Endothelial cell of umbilical vein (primary cell): ENCODE data around the gene WDR37. TPM values are rescaled to one million over a fixed set of nuclear protein-coding genes. Genes with fewer than 3 reads are reported as not detected.

Source experiments
- BruUV-seq: library from RNA; stranded (reverse); fragments of 400-500 nt; replicated peaks from 2 replicates; lab custom pipeline; 2021; lab: Mats Ljungman, UMichigan
- CTCF ChIA-PET: fragments of 300-600, 350-600 bp; sonication (Branson Sonifier 250); formaldehyde crosslinking; loops from one replicate; lab custom pipeline; 2021; ENCODE audit warnings: antibody characterized with exemption, inconsistent platforms; lab: Charles Lee
- POLR2A ChIA-PET: fragments of 300-600, 350-600 bp; sonication (Branson Sonifier 250); formaldehyde crosslinking; loops from one replicate; lab custom pipeline; 2021; ENCODE audit warnings: antibody characterized with exemption, inconsistent platforms; lab: Charles Lee
- DNase-seq: peaks from one replicate; pipeline ENCODE4 v3.0.0-alpha.2; 2011; ENCODE audit warnings: low read depth, low spot score
- FAIRE-seq: peaks from 2 replicates; lab custom pipeline; 2011; peaks lifted over from hg19 to GRCh38; lab: Jason Lieb, UNC
- H2AFZ ChIP-seq: 2 replicates; pipeline ENCODE4 v1.6.0; 2012; ENCODE audit warnings: low read depth, low read length, control low read depth, inconsistent platforms
- H3K27ac ChIP-seq: 2 replicates; pipeline ENCODE4 v1.5.1; 2011; ENCODE audit warnings: low read depth, mild to moderate bottlenecking, control low read depth, low read length, moderate library complexity; ENCODE audit not compliant: insufficient read depth
- H3K27me3 ChIP-seq, 2 experiments: 2 replicates each; pipeline versions ENCODE4 v1.6.0 to v1.6.1; 2011; ENCODE audit warnings: low read length in 2 of 2, mixed read lengths in 1 of 2; ENCODE audit not compliant: control insufficient read depth in 2 of 2, insufficient read depth in 2 of 2
- H3K36me3 ChIP-seq, 2 experiments: 2 replicates in 1 of 2; 3 replicates in 1 of 2; pipeline ENCODE4 v1.5.1; 2011; ENCODE audit warnings: low read length in 2 of 2, mild to moderate bottlenecking in 1 of 2, moderate library complexity in 1 of 2; ENCODE audit not compliant: control insufficient read depth in 2 of 2, insufficient read depth in 2 of 2; ENCODE audit errors: extremely low read depth in 1 of 2
- H3K4me1 ChIP-seq: 3 replicates; pipeline ENCODE4 v1.5.1; 2011; ENCODE audit warnings: mild to moderate bottlenecking, low read length; ENCODE audit not compliant: control insufficient read depth, insufficient read depth; ENCODE audit errors: extremely low read depth
- H3K4me2 ChIP-seq: 2 replicates; pipeline ENCODE4 v1.6.1; 2011; ENCODE audit warnings: low read length, control low read depth, mixed read lengths; ENCODE audit not compliant: insufficient read depth
- H3K4me3 ChIP-seq, 3 experiments: fragments of 200-600 bp in 1 of 3; sonication (generic), shearing (Covaris generic) in 1 of 3; replicated peaks in 1 of 3; 2 replicates each; pipeline ENCODE4 v1.5.1; 2011 to 2016; ENCODE audit warnings: control low read depth in 3 of 3, low read length in 3 of 3, mild to moderate bottlenecking in 2 of 3, inconsistent platforms in 1 of 3, low read depth in 1 of 3, moderate library complexity in 1 of 3; ENCODE audit not compliant: insufficient read depth in 1 of 3
- H3K79me2 ChIP-seq: 2 replicates; pipeline ENCODE4 v1.6.0; 2012; ENCODE audit warnings: low read length, inconsistent platforms; ENCODE audit not compliant: control insufficient read depth, insufficient read depth
- H3K9ac ChIP-seq: replicated peaks from 2 replicates; pipeline ENCODE3; 2011; ENCODE audit warnings: low read length, control low read depth; ENCODE audit not compliant: insufficient read depth; ENCODE audit errors: extremely low read depth
- H3K9me1 ChIP-seq: replicated peaks from 3 replicates; pipeline ENCODE4 v1.6.0; 2011; ENCODE audit warnings: mild to moderate bottlenecking, low read length; ENCODE audit not compliant: control insufficient read depth, insufficient read depth; ENCODE audit errors: extremely low read depth
- H3K9me3 ChIP-seq: replicated peaks from 2 replicates; pipeline ENCODE4 v1.5.1; 2012; ENCODE audit warnings: low read length, inconsistent platforms; ENCODE audit not compliant: control insufficient read depth, insufficient read depth
- H4K20me1 ChIP-seq: replicated peaks from 2 replicates; pipeline ENCODE3; 2011; ENCODE audit warnings: mild to moderate bottlenecking, low read length; ENCODE audit not compliant: control insufficient read depth, insufficient read depth; ENCODE audit errors: extremely low read depth
- CTCF ChIP-seq, 2 donors: IDR thresholded peaks; 1 replicate in 1 of 2; 2 replicates in 1 of 2; pipeline ENCODE4 v1.5.1; 2011; ENCODE audit warnings: low read length in 2 of 2, mild to moderate bottlenecking in 2 of 2, moderate library complexity in 2 of 2, control low read depth in 1 of 2, inconsistent platforms in 1 of 2, low read depth in 1 of 2; ENCODE audit not compliant: insufficient read depth in 1 of 2; ENCODE audit errors: extremely low read depth in 1 of 2
- EZH2 ChIP-seq: IDR thresholded peaks from 2 replicates; pipeline ENCODE4 v1.6.1; 2012; ENCODE audit warnings: borderline replicate concordance, low read depth, mild to moderate bottlenecking, moderate library complexity, low read length, inconsistent platforms; ENCODE audit not compliant: severe bottlenecking
- FOS ChIP-seq: IDR thresholded peaks from 2 replicates; pipeline ENCODE4 v1.6.1; 2011; ENCODE audit warnings: mild to moderate bottlenecking, low read length, moderate library complexity, borderline replicate concordance; ENCODE audit not compliant: insufficient read depth
- GATA2 ChIP-seq: IDR thresholded peaks from 2 replicates; pipeline ENCODE4 v1.7.0; 2011; ENCODE audit warnings: low read depth, mild to moderate bottlenecking, moderate library complexity, mixed read lengths, low read length; ENCODE audit not compliant: insufficient read length, insufficient read depth
- JUN ChIP-seq: IDR thresholded peaks from 2 replicates; pipeline ENCODE4 v1.6.1; 2011; ENCODE audit warnings: borderline replicate concordance, low read depth; ENCODE audit not compliant: insufficient read length, insufficient read depth
- MAX ChIP-seq: IDR thresholded peaks from 2 replicates; pipeline ENCODE4 v1.6.1; 2011; ENCODE audit not compliant: insufficient read depth, insufficient read length
- MYC ChIP-seq: IDR thresholded peaks from one replicate; pipeline ENCODE4 v1.6.1; 2011; ENCODE audit warnings: mild to moderate bottlenecking, low read depth, low read length
- POLR2A ChIP-seq: IDR thresholded peaks from 2 replicates; pipeline ENCODE4 v1.6.1; 2012; ENCODE audit warnings: low read depth, mild to moderate bottlenecking, control low read depth, low read length
- POLR2AphosphoS5 ChIP-seq: IDR thresholded peaks from 2 replicates; pipeline ENCODE4 v1.6.1; 2012; ENCODE audit warnings: low read depth, mild to moderate bottlenecking, control low read depth, low read length, moderate library complexity; ENCODE audit not compliant: insufficient read depth
- dilution Hi-C: fragments of 300-500 bp; cut with MboI; formaldehyde crosslinking; loops from one replicate; pipeline ENCODE4 v1.15.0; 2019; ENCODE audit warnings: low sequenced_read_pairs; ENCODE audit not compliant: extremely low pct_ligation_motif_present
- intact Hi-C: fragments of 100-400 bp; cut with micrococcal nuclease; formaldehyde crosslinking; loops from one replicate; pipeline ENCODE4 v1.10.0; 2022
- polyA plus RNA-seq, 4 experiments: library from polyadenylated mRNA; depleted of rRNA in 3 of 4; stranded (reverse) in 3 of 4; unstranded in 1 of 4; fragments of >200 nt; gene quantifications; 2 replicates each; pipeline versions ENCODE4 v1.2.1 to v1.2.3, GENCODE V29; 2011 to 2012; ENCODE audit warnings: missing spikeins in 1 of 4
- total RNA-seq: library from RNA; stranded (reverse); gene quantifications from 2 replicates; pipeline ENCODE4 v1.2.3, GENCODE V29; 2021

Gene WDR37
- total and polyA plus RNA-seq, 2 donors (not counting 3 experiments of a cell fraction or from before 2014, with no cell fraction given) = 21.7 to 25.5 TPM

DNA sequence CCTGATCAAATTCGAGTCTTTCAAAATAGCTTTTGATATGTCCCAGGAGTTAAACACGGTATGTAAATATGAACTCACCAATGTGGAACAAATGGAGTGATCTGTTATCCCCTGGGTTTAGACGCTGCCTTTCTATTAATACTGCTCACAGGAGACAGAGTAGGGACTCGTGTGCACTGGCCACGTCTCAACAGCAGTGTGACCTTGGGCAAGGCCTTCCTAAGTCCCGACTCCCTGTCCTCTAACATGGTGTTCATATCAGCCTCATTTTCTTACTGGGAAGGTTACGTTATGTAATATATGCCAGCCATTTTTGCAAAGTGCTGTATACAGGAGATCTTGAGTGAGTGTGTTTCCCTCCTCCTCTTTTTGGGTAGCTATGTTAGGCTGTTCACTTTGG, 1.8 kb downstream of the WDR37 start:
- H3K36me3 ChIP-seq = no peaks in the 10 kb centered on the region
- H2AFZ ChIP-seq = no peak overlapping the region
- POLR2A ChIA-PET = interaction anchor here (1.1 kb wide), 1 partner anchor 9 kb away, joined by 4 read pairs; the partner anchor contains the start of gene IDI1
- H3K9me3 ChIP-seq = no peaks in the 10 kb centered on the region
- H3K4me3 ChIP-seq = peak overlapping the region in 1 of 3 experiments; percentile 75
- H3K4me1 ChIP-seq = peaks cover 44% of the 10 kb centered on the region
- H4K20me1 ChIP-seq = no peaks in the 10 kb centered on the region
- H3K4me2 ChIP-seq = peak overlapping the region; percentile 84
- peaks cover 77% of the 10 kb centered on the region for H3K79me2 ChIP-seq
- TF ChIP-seq EZH2 = no peak
- TF ChIP-seq POLR2A = no peak
- dilution Hi-C loops (no loop called here), intact Hi-C loops (no loop called here)
- BruUV-seq = no TSS peak
- H3K27me3 ChIP-seq = no peaks in the 10 kb centered on the region
- CTCF ChIA-PET = no interaction called here
- H3K27ac ChIP-seq = no peak overlapping the region
- DNase-seq (no peak), FAIRE-seq (peak; percentile 26)
- no peak overlapping the region for H3K9ac ChIP-seq
- no peaks in the 10 kb centered on the region for H3K9me1 ChIP-seq

DNA sequence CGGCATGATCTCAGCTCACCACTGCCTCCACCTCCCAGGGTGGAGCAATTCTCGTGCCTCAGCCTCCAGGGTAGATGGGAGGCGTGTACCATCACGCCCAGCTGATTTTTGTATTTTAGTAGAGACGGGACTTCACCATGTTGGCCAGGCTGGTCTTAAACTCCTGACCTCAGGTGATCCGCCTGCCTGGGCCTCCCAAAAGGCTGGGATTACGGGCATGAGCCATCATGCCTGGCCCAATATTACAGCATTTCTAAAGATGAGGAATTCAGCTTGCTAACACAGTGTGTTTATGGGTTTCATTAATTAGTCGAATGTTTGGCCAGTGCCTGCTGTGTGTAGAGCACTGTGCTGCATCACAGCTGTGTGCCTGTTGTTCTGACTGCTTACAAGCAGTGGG, 3.7 kb downstream of the WDR37 start:
- no peak overlapping the region for H2AFZ ChIP-seq
- no peaks in the 10 kb centered on the region for H3K9me3 ChIP-seq
- ChIA-PET CTCF (no interaction called here), POLR2A (interaction anchor here (0.9 kb wide), 1 partner anchor 11 kb away, joined by 7 read pairs; the partner anchor contains the start of gene IDI1)
- no peak for DNase-seq
- no peak overlapping the region for H3K27ac ChIP-seq
- H3K79me2 ChIP-seq = peaks cover 78% of the 10 kb centered on the region
- no peak overlapping the region for H3K9ac ChIP-seq
- no peak overlapping the region for H3K4me2 ChIP-seq
- dilution Hi-C loops = no loop called here
- no peaks in the 10 kb centered on the region for H4K20me1 ChIP-seq
- peaks cover 57% of the 10 kb centered on the region for H3K4me1 ChIP-seq
- no peak overlapping the region for H3K4me3 ChIP-seq
- no peak for FAIRE-seq
- intact Hi-C loops = no loop called here
- H3K36me3 ChIP-seq = no peaks in the 10 kb centered on the region
- H3K27me3 ChIP-seq = no peaks in the 10 kb centered on the region
- BruUV-seq = no TSS peak
- TF ChIP-seq MAX (no peak), POLR2AphosphoS5 (no peak), GATA2 (no peak), POLR2A (no peak), CTCF (IDR thresholded peaks at IDR 0.05; ENCODE audit: extremely low read depth in 1 of 2, insufficient read depth in 1 of 2, low read depth in 1 of 2, low read length in 2 of 2) (no peak), MYC (no peak), EZH2 (no peak), JUN (no peak), FOS (no peak)
- no peaks in the 10 kb centered on the region for H3K9me1 ChIP-seq
